OCI-LY3 (cell line): ENCODE data around the gene ZC3H14.
"Not testable (repeated sequence)": the region's sequence is repeated elsewhere in the genome, so short reads cannot be mapped to it uniquely, and the experiment has no call there.

Experiments
- H2AFZ ChIP-seq: fragments of 200-600, 300-600 bp; shearing (Covaris generic); 2 replicates; pipeline ENCODE4 v1.6.0; 2014; ENCODE audit warnings: antibody characterized with exemption, low read depth, low read length
- H3K27ac ChIP-seq: fragments of 200-600, 300-600 bp; sonication (generic); 2 replicates; pipeline ENCODE4 v1.5.1; 2014; ENCODE audit warnings: mild to moderate bottlenecking, low read length, moderate library complexity, mixed read lengths
- H3K27me3 ChIP-seq: fragments of 200-600, 300-600 bp; sonication (generic); 2 replicates; pipeline ENCODE4 v1.6.1; 2014; ENCODE audit warnings: low read depth, low read length, mixed read lengths
- H3K36me3 ChIP-seq: fragments of 200-600, 300-600 bp; sonication (generic); replicated peaks from 2 replicates; pipeline ENCODE3; 2014; ENCODE audit warnings: low read depth, low read length, mixed read lengths
- H3K4me1 ChIP-seq: fragments of 300-600, 200-600 bp; sonication (generic); 2 replicates; pipeline ENCODE4 v1.6.1; 2014; ENCODE audit warnings: low read length, mixed read lengths
- H3K4me2 ChIP-seq: fragments of 200-600, 300-600 bp; sonication (generic); 2 replicates; pipeline ENCODE4 v1.6.1; 2014; ENCODE audit warnings: low read length, mixed read lengths
- H3K4me3 ChIP-seq: fragments of 300-600, 200-600 bp; sonication (generic); 2 replicates; pipeline ENCODE4 v1.5.1; 2014; ENCODE audit warnings: antibody characterized with exemption, mild to moderate bottlenecking, low read length, moderate library complexity
- H3K79me2 ChIP-seq: fragments of 300-600, 200-600 bp; shearing (Covaris generic); 2 replicates; pipeline ENCODE4 v1.6.1; 2014; ENCODE audit warnings: mild to moderate bottlenecking, low read length, mixed read lengths
- H3K9ac ChIP-seq: fragments of 300-600, 200-600 bp; shearing (Covaris generic); 2 replicates; pipeline ENCODE4 v1.6.0; 2014; ENCODE audit warnings: mild to moderate bottlenecking, low read length, moderate library complexity
- H3K9me3 ChIP-seq: fragments of 200-600, 300-600 bp; shearing (Covaris generic); 2 replicates; pipeline ENCODE4 v1.6.1; 2014; ENCODE audit warnings: low read length, mixed read lengths; ENCODE audit not compliant: insufficient read depth
- H4K20me1 ChIP-seq: fragments of 200-600, 300-600 bp; sonication (generic); 2 replicates; pipeline ENCODE4 v1.6.1; 2016; ENCODE audit warnings: low read length, mixed read lengths; ENCODE audit not compliant: insufficient read depth
- CTCF ChIP-seq: fragments of 200-600, 300-600 bp; sonication (generic); IDR thresholded peaks from 2 replicates; pipeline ENCODE4 v1.5.1; 2014; ENCODE audit warnings: antibody characterized with exemption, low read length, low read depth
- EZH2phosphoT487 ChIP-seq: fragments of 200-600 bp; shearing (Covaris generic); IDR thresholded peaks from 2 replicates; pipeline ENCODE4 v1.6.1; 2018; ENCODE audit warnings: antibody characterized with exemption, mixed run types, low read depth

Gene ZC3H14

DNA sequence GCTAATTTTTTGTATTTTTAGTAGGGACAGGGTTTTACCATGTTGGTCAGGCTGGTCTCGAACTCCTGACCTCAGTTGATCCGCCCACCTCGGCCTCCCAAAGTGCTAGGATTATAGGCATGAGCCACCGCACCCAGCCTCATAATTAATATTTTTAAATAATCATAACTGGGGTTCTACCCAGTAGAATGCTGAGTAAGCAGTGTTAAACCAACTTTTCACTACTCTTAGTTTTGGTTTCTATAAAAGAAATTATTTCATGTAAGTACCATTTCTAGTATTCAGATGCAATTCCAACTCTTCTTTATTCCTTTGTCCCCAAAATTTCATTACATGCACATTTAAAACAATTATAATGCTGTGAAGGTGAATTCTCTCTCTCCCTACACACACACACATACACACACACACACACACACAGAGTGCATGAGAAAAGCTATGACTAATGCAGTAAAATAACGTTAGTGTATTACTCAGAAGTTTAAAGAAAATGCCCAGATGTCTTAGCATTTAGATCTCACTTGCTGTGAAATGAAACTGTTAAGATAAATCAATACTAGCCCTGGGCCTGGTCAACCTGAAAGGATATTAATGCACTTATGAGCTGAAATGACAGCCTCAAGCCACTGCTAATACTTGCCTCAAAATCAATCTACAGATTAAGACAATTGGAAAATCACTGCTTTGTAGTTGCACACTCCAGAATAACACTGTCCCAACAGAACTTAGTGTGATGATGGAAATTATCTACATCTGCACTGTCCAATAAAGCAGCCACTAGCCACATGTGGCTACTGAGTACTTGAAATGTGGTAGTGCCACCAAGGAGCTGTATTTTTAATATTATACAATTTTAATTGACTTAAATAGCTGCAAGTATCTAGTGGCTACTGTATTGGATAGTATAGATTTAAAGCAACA, 44.0 kb upstream of the ZC3H14 start:
- peaks cover 8% of the 10 kb centered on the region for H3K4me1 ChIP-seq
- no peak overlapping the region for H3K9ac ChIP-seq
- no peaks in the 10 kb centered on the region for H3K9me3 ChIP-seq
- no peaks in the 10 kb centered on the region for H4K20me1 ChIP-seq
- H2AFZ ChIP-seq: no peak overlapping the region
- TF ChIP-seq CTCF (no peak), EZH2phosphoT487 (no peak)
- H3K4me3 ChIP-seq: no peak overlapping the region
- no peaks in the 10 kb centered on the region for H3K27me3 ChIP-seq
- H3K4me2 ChIP-seq: no peak overlapping the region
- H3K36me3 ChIP-seq: no peaks in the 10 kb centered on the region
- H3K27ac ChIP-seq: no peak overlapping the region
- H3K79me2 ChIP-seq: no peaks in the 10 kb centered on the region

- Histone ChIP-seq H3K79me2 (no peaks in the 10 kb centered on the region), H3K36me3 (no peaks in the 10 kb centered on the region), H3K4me1 (peaks cover 8% of the 10 kb centered on the region), H3K4me3 (no peak overlapping the region), H3K27me3 (no peaks in the 10 kb centered on the region), H3K4me2 (no peak overlapping the region), H3K9me3 (no peaks in the 10 kb centered on the region), H3K9ac (no peak overlapping the region), H4K20me1 (no peaks in the 10 kb centered on the region), H3K27ac (no peak overlapping the region), H2AFZ (no peak overlapping the region)
- no peak for TF ChIP-seq CTCF
Measured at GRCh38 chr14:88519907-88520306, 42.9 kb upstream of the ZC3H14 start.

DNA sequence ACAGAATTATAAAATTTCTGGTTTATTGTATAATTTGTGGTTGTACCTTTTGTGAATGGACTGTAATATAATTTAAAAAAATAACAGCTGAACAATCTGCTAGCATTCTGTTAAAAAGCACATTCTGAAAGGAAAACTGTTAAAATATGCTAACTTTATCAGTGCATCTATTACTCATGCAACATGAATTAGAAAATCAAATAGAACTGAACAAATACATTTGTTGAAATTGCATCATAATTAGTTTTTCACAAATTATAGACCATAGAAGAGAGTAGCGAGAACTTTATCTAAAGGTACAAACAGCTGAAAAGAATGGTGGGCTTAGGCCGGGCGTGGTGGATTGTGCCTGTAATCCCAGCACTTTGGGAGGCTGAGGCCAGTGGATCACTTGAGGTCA, 41.0 kb upstream of the ZC3H14 start:
- Histone ChIP-seq H3K9ac (no peak overlapping the region), H3K4me1 (peaks cover 9% of the 10 kb centered on the region), H3K27me3 (no peaks in the 10 kb centered on the region), H3K4me3 (no peak overlapping the region), H3K9me3 (no peaks in the 10 kb centered on the region), H2AFZ (no peak overlapping the region), H3K27ac (no peak overlapping the region), H4K20me1 (no peaks in the 10 kb centered on the region), H3K4me2 (no peak overlapping the region), H3K36me3 (no peaks in the 10 kb centered on the region), H3K79me2 (no peaks in the 10 kb centered on the region)
- no peak for TF ChIP-seq EZH2phosphoT487
- TF ChIP-seq CTCF: no peak

DNA sequence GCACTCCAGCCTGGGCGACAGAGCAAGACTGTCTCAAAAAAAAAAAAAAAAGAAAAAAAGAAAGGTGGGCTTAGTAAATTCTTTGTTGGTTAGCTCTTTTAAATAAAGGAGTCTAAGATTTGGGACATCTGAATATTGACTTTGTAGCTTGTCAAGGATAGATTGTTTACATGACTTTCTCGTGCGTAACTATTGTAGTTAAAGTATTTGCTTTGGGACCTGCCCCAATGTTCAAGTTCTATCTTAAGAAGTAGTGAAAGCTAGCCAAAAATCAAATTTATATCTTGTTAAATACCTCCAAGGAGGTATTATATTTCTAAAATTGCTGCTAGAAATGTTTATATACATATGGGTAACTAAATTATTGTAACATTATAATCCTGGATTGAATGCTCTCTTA, 40.4 kb upstream of the ZC3H14 start:
- H3K27ac ChIP-seq: no peak overlapping the region
- no peak overlapping the region for H3K4me2 ChIP-seq
- H3K4me3 ChIP-seq: no peak overlapping the region
- H3K9ac ChIP-seq: no peak overlapping the region
- TF ChIP-seq CTCF (no peak), EZH2phosphoT487 (no peak)
- H3K27me3 ChIP-seq: no peaks in the 10 kb centered on the region
- H3K4me1 ChIP-seq: peaks cover 5% of the 10 kb centered on the region
- H3K79me2 ChIP-seq: no peaks in the 10 kb centered on the region
- H3K36me3 ChIP-seq: no peaks in the 10 kb centered on the region
- no peaks in the 10 kb centered on the region for H3K9me3 ChIP-seq
- no peak overlapping the region for H2AFZ ChIP-seq
- H4K20me1 ChIP-seq: no peaks in the 10 kb centered on the region

DNA sequence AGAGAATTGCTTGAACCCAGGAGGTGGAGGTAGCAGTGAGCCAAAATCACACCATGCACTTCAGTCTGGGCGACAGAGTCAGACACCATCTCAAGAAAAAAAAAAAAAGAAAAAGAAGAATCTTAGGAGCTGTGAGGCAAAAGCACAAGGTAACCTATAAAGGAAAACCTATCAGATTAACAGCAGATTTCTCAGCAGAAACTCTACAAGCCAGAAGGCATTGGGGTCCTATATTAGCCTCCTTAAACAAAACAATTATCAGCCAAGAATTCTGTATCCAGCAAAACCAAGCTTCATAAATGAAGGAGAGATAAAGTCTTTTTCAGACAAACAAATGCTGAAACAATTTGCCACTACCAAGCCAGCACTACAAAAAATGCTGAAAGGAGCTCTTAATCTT, 32.9 kb upstream of the ZC3H14 start:
- not testable (repeated sequence) for H3K4me1 ChIP-seq, H3K79me2 ChIP-seq, H3K4me3 ChIP-seq, H2AFZ ChIP-seq, H3K9ac ChIP-seq, H3K9me3 ChIP-seq, H3K27me3 ChIP-seq, H3K27ac ChIP-seq, H3K36me3 ChIP-seq, H4K20me1 ChIP-seq, H3K4me2 ChIP-seq
